H1 (cell line): ENCODE results near the gene ZNF283.

Source experiments
- ASH2L ChIP-seq: fragments of 200-600, 300-600 bp; sonication (generic); IDR thresholded peaks from one replicate; pipeline ENCODE4 v1.7.1; 2017; ENCODE audit warnings: low read length
- CEBPB ChIP-seq: IDR thresholded peaks from 2 replicates; pipeline ENCODE4 v1.6.1; 2012; ENCODE audit warnings: low read depth, low read length
- RBBP5 ChIP-seq: IDR thresholded peaks from 2 replicates; pipeline ENCODE4 v1.7.1; 2012; ENCODE audit warnings: low read depth, mild to moderate bottlenecking, inconsistent platforms, low read length, moderate library complexity, borderline replicate concordance
- SP2 ChIP-seq: IDR thresholded peaks from 2 replicates; pipeline ENCODE4 v1.6.1; 2012; ENCODE audit warnings: mild to moderate bottlenecking, low read length, inconsistent platforms
- TF ChIP-seq, protein P1 (sequence below): IDR thresholded peaks from 2 replicates; pipeline ENCODE4 v1.6.1; 2012; ENCODE audit warnings: inconsistent platforms
- TF ChIP-seq, protein P2 (sequence below), 3 experiments: IDR thresholded peaks; 1 replicate in 2 of 3; 2 replicates in 1 of 3; pipeline versions ENCODE4 v1.5.1 to v1.6.1; 2011; ENCODE audit warnings: low read length in 3 of 3, mild to moderate bottlenecking in 3 of 3, inconsistent platforms in 2 of 3, low read depth in 1 of 3, moderate library complexity in 1 of 3; ENCODE audit not compliant: insufficient read depth in 1 of 3; ENCODE audit errors: control extremely low read depth in 1 of 3

DNA sequence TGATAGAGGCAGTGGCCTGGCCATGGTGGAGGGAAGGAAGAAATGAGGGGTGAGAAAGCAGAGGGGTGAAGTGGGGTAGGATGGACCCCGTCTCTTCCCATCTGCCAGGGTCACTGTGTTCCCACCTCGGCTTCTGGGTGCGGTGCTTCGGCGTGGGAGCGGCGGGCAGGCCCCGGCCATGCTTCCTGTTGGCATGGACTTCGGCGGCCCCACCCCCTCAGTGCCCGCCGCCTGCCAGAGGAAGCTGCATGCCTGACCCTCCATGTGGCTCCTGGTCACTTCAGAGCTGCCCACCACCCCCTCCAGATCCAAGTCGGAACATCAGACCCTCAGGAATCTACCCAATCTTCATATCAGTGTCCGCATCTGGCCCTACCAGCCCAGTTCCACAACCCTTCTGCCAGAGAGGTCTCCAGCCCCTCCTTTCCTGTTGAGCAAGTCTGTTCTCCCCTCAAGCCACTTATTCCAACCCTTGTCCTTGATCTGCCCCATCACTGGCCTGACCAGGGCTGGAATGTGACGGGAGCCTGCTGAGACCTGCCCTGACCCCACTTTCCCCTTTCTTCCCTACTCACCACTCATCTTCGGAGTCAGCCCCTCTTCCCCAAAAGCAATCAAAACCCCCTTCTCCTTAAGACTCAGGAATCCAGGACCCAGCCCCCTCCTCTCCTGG is 47.8 kb upstream of the ZNF283 start:
- TF ChIP-seq, protein P1, sequence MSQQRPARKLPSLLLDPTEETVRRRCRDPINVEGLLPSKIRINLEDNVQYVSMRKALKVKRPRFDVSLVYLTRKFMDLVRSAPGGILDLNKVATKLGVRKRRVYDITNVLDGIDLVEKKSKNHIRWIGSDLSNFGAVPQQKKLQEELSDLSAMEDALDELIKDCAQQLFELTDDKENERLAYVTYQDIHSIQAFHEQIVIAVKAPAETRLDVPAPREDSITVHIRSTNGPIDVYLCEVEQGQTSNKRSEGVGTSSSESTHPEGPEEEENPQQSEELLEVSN = no peak
- TF ChIP-seq RBBP5 (no peak), SP2 (no peak), ASH2L (no peak), CEBPB (no peak)
- TF ChIP-seq, protein P2, sequence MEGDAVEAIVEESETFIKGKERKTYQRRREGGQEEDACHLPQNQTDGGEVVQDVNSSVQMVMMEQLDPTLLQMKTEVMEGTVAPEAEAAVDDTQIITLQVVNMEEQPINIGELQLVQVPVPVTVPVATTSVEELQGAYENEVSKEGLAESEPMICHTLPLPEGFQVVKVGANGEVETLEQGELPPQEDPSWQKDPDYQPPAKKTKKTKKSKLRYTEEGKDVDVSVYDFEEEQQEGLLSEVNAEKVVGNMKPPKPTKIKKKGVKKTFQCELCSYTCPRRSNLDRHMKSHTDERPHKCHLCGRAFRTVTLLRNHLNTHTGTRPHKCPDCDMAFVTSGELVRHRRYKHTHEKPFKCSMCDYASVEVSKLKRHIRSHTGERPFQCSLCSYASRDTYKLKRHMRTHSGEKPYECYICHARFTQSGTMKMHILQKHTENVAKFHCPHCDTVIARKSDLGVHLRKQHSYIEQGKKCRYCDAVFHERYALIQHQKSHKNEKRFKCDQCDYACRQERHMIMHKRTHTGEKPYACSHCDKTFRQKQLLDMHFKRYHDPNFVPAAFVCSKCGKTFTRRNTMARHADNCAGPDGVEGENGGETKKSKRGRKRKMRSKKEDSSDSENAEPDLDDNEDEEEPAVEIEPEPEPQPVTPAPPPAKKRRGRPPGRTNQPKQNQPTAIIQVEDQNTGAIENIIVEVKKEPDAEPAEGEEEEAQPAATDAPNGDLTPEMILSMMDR (IDR thresholded peaks at IDR 0.05; ENCODE audit: control extremely low read depth in 1 of 3, insufficient read depth in 1 of 3, low read depth in 1 of 3, low read length in 3 of 3) = no peak
